ENCODE data around the gene DYNC1LI1.

GRCh38 chr3:32575451-32576113, 4.9 kb upstream of the DYNC1LI1 start:
- TF ChIP-seq, protein P1, sequence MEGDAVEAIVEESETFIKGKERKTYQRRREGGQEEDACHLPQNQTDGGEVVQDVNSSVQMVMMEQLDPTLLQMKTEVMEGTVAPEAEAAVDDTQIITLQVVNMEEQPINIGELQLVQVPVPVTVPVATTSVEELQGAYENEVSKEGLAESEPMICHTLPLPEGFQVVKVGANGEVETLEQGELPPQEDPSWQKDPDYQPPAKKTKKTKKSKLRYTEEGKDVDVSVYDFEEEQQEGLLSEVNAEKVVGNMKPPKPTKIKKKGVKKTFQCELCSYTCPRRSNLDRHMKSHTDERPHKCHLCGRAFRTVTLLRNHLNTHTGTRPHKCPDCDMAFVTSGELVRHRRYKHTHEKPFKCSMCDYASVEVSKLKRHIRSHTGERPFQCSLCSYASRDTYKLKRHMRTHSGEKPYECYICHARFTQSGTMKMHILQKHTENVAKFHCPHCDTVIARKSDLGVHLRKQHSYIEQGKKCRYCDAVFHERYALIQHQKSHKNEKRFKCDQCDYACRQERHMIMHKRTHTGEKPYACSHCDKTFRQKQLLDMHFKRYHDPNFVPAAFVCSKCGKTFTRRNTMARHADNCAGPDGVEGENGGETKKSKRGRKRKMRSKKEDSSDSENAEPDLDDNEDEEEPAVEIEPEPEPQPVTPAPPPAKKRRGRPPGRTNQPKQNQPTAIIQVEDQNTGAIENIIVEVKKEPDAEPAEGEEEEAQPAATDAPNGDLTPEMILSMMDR (IDR thresholded peaks at IDR 0.05 in 4 of 5, conservative IDR thresholded peaks at IDR 0.05 in 1 of 5), result no peak
- TF ChIP-seq POLR2A (IDR thresholded peaks at IDR 0.05), result no peak

Data from gastrocnemius medialis (tissue), 4 donors.